Adipocyte (in vitro differentiated cells): ENCODE measurements around the gene CFAP74.

Source experiments
- DNase-seq: peaks from one replicate; pipeline ENCODE4 v3.0.0-alpha.2; 2015; ENCODE audit warnings: low read depth
- H3K27me3 ChIP-seq: replicated peaks from 2 replicates; pipeline ENCODE4 v1.7.0; 2013; ENCODE audit warnings: mild to moderate bottlenecking, low read length, moderate library complexity; ENCODE audit not compliant: control insufficient read depth, insufficient read depth
- H3K36me3 ChIP-seq: 2 replicates; pipeline ENCODE4 v1.7.0; 2013; ENCODE audit warnings: low read length, mild to moderate bottlenecking, moderate library complexity; ENCODE audit not compliant: control insufficient read depth, insufficient read depth, severe bottlenecking
- H3K4me1 ChIP-seq: 2 replicates; pipeline ENCODE4 v1.7.0; 2013; ENCODE audit warnings: mild to moderate bottlenecking, low read length, moderate library complexity; ENCODE audit not compliant: control insufficient read depth, insufficient read depth
- H3K4me3 ChIP-seq: 2 replicates; pipeline ENCODE4 v1.7.0; 2013; ENCODE audit warnings: mild to moderate bottlenecking, low read length, moderate library complexity
- H3K9ac ChIP-seq: 2 replicates; pipeline ENCODE4 v1.7.0; 2013; ENCODE audit warnings: mild to moderate bottlenecking, low read length, moderate library complexity
- H3K9me3 ChIP-seq: 2 replicates; pipeline ENCODE4 v1.7.0; 2013; ENCODE audit warnings: mild to moderate bottlenecking, low read length, moderate library complexity; ENCODE audit not compliant: control insufficient read depth

Gene CFAP74

DNA sequence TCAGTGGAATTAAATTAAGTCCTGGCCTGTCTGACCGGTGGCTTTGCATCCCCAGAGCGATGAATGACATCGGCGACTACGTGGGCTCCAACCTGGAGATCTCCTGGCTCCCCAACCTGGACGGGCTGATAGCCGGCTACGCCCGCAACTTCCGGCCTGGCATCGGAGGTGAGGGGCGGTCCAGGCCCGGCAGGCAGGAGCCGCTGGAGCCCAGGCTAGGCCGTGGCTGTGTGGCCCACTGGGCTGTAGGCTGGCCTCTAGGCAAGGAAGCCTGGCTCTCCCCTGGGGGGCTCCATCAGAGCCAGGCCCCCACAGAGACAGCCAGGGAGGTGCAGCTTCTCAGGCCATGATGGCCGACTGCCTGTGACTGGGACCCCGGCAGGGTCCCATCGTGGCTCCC, 21.3 kb upstream of the CFAP74 start:
- Histone ChIP-seq H3K4me1 (no peaks in the 10 kb centered on the region), H3K36me3 (no peaks in the 10 kb centered on the region), H3K9me3 (no peaks in the 10 kb centered on the region), H3K27me3 (peaks cover 59% of the 10 kb centered on the region), H3K4me3 (no peak overlapping the region), H3K9ac (no peak overlapping the region)
- DNase-seq: no peak

DNA sequence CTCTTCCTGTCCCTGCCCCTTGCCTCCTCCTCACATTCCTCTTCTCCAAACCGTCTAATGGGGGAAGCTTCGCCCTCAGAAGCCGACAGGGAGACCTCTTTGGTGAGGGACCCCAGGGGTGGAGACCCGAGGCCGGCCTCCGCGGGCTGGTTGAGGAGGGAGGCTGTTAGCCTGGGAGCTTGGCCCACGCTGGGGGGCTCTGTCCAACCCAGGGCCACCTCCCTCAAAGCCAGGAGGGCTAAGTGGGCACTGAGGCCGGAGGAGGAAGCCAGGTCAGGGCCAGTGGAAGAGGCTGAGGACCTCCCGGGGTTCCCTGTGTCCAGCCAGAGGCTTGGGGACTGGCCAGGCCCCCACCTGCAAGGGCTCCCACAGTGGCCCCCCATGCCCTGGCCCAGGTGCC, 20.9 kb upstream of the CFAP74 start:
- peaks cover 60% of the 10 kb centered on the region for H3K27me3 ChIP-seq
- no peak for DNase-seq
- H3K36me3 ChIP-seq: no peaks in the 10 kb centered on the region
- no peak overlapping the region for H3K9ac ChIP-seq
- H3K4me1 ChIP-seq: no peaks in the 10 kb centered on the region
- no peak overlapping the region for H3K4me3 ChIP-seq
- no peaks in the 10 kb centered on the region for H3K9me3 ChIP-seq

DNA sequence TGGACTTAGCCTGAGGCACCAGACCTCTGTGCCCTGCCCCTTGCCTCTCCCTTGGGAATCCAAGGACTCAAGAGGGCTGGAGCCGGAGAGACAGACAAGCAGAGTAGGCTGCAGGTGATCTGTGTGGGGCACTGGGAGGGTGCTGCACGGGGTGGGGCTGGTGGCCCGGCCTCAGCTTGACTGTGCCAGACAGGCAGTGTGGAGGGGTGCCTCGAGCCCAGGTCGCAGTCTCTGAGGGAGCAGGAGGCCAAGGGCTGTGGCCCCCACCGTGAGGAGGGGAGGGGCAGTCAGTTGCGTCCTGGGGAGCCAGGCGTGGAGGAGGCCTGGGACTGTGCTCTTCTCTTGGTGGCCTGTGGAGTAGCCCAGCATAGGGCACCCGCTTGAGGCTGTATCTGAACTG, 19.6 kb upstream of the CFAP74 start:
- H3K4me1 ChIP-seq: no peaks in the 10 kb centered on the region
- H3K9me3 ChIP-seq: no peaks in the 10 kb centered on the region
- no peaks in the 10 kb centered on the region for H3K36me3 ChIP-seq
- H3K27me3 ChIP-seq: peaks cover 62% of the 10 kb centered on the region
- DNase-seq: no peak
- H3K9ac ChIP-seq: no peak overlapping the region
- no peak overlapping the region for H3K4me3 ChIP-seq

DNA sequence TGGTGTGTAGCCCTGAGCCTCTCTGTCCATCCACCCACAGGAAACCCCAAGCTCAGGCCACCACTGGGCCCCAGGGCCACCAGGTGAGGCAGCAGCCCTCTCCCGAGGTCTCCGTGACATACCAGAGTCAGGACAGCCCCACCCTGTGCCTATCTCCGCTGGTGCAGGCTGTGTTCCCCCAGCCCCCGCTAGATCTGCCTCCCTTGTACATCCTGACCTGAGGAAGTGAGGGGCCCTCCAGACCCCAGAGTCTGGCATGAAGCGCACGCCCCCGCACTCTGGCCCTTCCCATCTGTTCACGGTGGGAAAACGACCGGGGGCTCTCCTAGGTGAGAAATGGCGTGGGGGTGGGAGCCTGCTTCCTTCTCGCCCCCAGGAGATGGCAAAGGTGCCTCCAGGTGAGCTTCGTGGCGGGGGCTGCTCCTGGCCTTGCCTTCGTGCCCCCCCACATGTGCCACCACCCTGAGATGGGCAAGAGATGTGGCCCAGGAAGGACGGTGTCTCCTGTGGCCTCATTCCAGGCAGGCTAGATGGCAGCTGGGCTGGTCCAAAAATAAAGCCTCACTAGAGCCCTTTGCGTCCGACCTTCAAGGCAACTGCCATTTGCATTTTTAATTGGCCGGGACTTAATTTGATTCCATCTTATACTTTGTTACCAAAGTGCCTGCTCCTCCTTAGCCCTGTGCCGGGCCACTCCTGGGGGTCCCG, 18.6 kb upstream of the CFAP74 start:
- no peak overlapping the region for H3K4me3 ChIP-seq
- H3K36me3 ChIP-seq: no peaks in the 10 kb centered on the region
- H3K27me3 ChIP-seq: peaks cover 70% of the 10 kb centered on the region
- no peaks in the 10 kb centered on the region for H3K9me3 ChIP-seq
- DNase-seq: no peak
- no peaks in the 10 kb centered on the region for H3K4me1 ChIP-seq
- no peak overlapping the region for H3K9ac ChIP-seq

DNA sequence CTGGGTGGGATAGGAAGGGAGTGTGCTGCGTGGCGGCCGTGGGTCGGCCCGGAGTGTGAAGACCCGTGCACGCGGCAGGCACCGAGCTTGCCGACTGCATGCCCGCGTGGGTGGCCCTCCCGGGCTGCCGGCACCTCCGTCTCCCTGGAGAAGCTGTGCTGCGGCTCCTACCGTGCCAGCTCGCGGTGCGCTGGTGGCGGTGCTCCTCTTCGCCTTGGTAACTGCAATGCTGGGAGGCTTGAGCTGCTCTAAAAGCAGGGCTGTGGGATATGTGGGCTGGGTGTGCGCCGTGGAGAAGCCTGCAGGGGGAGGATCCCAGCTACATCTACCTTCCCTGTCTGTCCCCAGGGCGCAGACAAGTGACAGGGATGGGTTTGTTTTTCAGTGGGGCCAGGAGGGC, 18.0 kb upstream of the CFAP74 start:
- no peaks in the 10 kb centered on the region for H3K4me1 ChIP-seq
- peaks cover 72% of the 10 kb centered on the region for H3K27me3 ChIP-seq
- no peaks in the 10 kb centered on the region for H3K36me3 ChIP-seq
- H3K4me3 ChIP-seq: no peak overlapping the region
- no peaks in the 10 kb centered on the region for H3K9me3 ChIP-seq
- H3K9ac ChIP-seq: no peak overlapping the region
- no peak for DNase-seq

DNA sequence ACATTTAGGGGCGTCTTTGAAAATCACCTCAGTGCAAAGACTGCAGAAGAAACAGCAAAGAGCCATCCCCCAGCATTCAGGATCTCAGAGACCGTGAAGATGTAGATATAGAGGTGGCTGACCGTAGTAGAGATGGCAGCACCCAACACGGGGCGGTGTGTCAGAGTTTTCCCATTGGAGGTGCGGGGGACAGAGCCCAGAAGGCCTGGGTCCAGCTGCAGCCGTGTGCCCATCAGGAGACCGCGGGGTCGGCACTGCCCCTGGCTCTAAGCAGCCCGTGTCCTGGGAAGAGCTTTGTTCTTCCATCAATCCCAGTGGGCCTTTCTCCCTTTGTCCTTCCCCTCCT, 16.7 kb upstream of the CFAP74 start:
- Histone ChIP-seq H3K4me1 (no peaks in the 10 kb centered on the region), H3K9me3 (no peaks in the 10 kb centered on the region), H3K27me3 (peaks cover 76% of the 10 kb centered on the region), H3K4me3 (no peak overlapping the region), H3K9ac (no peak overlapping the region), H3K36me3 (no peaks in the 10 kb centered on the region)
- DNase-seq: no peak

DNA sequence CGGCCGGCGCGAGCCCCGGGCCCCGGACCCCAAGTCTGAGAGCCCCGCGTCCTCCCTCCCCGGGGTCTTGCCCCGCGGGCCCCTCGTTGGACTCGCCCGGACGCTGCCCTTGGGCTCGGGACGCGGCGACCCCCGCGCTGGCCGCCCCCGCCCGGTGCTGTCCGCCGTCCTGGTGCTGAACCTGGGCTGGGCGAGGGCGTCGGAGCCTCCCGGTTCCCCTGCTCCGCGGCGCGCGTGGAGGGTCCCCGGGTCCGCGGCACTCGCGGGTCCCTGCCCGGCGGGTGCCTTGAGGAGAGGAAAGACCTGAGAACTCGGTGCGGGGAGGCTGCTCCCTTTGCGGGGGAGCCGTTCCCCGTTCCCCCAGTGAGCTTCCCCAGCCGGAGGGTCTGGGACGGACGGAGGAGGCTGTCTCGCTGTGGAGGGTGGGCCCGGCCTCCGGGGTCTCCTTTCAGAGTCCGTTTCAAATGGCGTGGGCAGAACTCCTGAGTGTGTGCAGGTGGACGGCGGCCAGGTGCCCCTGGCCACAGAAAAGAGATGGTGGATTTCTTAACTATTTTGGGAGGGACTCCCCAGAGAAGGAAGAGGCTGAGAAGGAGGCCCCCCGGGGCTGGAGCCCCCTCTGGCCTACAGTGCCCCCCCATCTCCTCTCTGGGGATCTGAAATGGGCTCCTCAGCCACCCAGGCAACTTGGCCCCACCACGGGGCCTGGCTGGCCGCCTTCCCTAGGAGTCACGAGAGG, 16.2 kb upstream of the CFAP74 start:
- H3K27me3 ChIP-seq: peaks cover 75% of the 10 kb centered on the region
- no peaks in the 10 kb centered on the region for H3K4me1 ChIP-seq
- no peaks in the 10 kb centered on the region for H3K36me3 ChIP-seq
- no peaks in the 10 kb centered on the region for H3K9me3 ChIP-seq
- no peak overlapping the region for H3K4me3 ChIP-seq
- peak; percentile 27 for DNase-seq
- H3K9ac ChIP-seq: no peak overlapping the region

DNA sequence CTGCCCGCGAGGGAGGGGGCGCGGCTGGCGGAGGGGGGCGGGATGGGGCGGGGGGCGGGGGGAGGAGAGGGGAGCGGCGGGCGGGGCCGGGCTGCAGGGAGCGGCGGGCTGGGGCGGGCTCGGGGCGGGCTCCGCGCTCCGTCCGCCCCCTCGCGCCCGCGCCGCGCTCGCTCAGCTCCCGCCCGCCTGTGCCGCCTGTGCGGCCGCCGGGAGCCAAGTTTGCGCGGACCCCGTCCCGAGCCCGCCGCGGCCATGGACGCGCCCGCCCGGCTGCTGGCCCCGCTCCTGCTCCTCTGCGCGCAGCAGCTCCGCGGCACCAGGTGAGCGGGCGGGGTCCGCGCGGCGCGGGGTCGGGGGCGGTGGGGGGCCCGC, 15.6 kb upstream of the CFAP74 start, which contains the start of gene GABRD:
Gene GABRD, plus strand, starts transcription at position 174 of the 372 bp plus-strand sequence. Its CDS starts 79 bp downstream, at position 253.
- no peak within 1 kb of the TSS for H3K9ac ChIP-seq
- H3K4me3 ChIP-seq: no peak within 1 kb of the TSS
- H3K9me3 ChIP-seq: no peaks in the 10 kb centered on the region
- no peaks in the 10 kb centered on the region for H3K36me3 ChIP-seq
- H3K27me3 ChIP-seq: peaks cover 75% of the 10 kb centered on the region
- no peaks in the 10 kb centered on the region for H3K4me1 ChIP-seq
- DNase-seq: peak; percentile 33

DNA sequence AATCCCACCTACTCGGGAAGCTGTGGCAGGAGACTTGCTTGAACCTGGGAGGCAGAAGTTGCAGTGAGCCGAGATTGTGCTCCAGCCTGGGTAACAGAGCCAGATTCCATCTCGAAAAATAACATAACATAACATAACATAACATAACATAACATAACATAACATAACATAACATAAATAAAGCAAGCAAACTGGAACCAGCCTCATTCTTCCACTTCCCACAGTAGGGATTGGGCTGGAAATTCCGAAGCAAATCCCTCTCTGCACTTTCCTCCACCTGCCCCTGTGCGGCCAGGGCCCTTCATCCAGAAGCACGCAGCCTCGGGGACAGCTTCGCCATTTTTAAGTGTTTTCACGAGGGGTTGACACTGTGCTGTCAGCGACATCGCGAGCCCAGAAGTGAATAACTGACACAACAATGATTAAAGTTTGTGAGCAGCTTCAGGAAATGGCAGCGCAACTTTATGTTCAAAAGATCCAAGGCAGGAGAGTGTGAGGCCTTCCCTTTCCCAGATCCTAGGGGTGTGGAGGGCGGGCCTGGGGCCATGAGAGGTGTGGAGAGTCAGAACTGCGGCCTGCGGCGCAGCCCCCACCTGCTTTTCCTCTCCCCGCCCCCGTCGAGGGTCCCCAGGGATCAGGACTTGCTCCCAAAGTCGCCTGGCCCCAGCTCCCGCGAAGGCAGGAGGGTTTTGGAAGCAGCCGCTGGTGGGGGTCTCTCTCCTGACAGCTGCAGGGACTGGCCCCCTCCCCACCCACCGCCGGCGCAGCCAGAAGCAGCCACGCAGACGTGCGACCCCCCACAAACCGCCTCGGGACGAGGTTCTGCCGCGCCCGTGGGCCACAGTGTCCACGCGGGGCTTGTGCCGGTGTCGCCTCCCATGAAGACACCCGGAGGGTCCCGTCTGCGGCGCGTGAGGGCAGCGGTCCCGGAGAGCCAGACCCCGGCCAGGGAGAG, 14.9 kb upstream of the CFAP74 start:
- Histone ChIP-seq H3K36me3 (no peaks in the 10 kb centered on the region), H3K27me3 (peaks cover 73% of the 10 kb centered on the region), H3K9ac (no peak overlapping the region), H3K4me3 (no peak overlapping the region), H3K9me3 (no peaks in the 10 kb centered on the region), H3K4me1 (no peaks in the 10 kb centered on the region)
- DNase-seq: no peak

DNA sequence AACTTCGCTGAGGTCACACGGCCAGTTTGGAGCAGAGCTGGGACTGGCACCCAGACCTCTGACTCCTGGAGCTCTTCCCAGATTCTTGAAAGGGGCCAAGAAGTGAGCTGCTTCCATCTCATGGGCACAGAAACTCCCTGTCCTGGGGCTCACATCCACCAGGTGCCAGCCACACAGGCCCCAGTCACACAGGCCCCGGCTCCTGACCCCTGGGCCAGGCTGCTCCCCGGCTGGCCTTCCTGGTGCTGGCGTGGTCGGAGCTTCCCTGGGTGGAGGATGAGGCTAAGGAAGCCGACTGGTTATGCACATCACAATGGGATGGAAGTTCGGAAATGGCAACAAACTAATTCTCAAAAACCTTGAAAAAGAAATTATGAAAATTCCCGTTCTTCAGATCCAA, 12.5 kb upstream of the CFAP74 start:
- Histone ChIP-seq H3K4me1 (no peaks in the 10 kb centered on the region), H3K9ac (no peak overlapping the region), H3K27me3 (peaks cover 53% of the 10 kb centered on the region), H3K9me3 (no peaks in the 10 kb centered on the region), H3K4me3 (no peak overlapping the region), H3K36me3 (no peaks in the 10 kb centered on the region)
- no peak for DNase-seq
